Panc1 (cell line): ENCODE data around the gene VWA3B. TPM values are rescaled to one million over a fixed set of nuclear protein-coding genes. Genes with fewer than 3 reads are reported as not detected.

Experiments used
- ATAC-seq: fragments of 200-7000 bp; cut with Tn5 transposase; 2 replicates; pipeline ENCODE4 v1.9.1; 2020; ENCODE audit warnings: mild to moderate bottlenecking, moderate library complexity
- BruUV-seq: library from RNA; stranded (reverse); fragments of 400-500 nt; replicated peaks from 2 replicates; lab custom pipeline; 2021; lab: Mats Ljungman, UMichigan
- CTCF ChIA-PET: fragments of 300-600 bp; sonication (Branson Sonifier 250); formaldehyde crosslinking; loops from one replicate; lab custom pipeline; 2022; ENCODE audit warnings: antibody characterized with exemption; lab: Charles Lee
- POLR2A ChIA-PET: fragments of 300-600 bp; sonication (Branson Sonifier 250); formaldehyde crosslinking; loops from one replicate; lab custom pipeline; 2022; ENCODE audit warnings: antibody characterized with exemption; lab: Charles Lee
- DNase-seq: peaks from one replicate; pipeline ENCODE4 v3.0.0-alpha.2; 2010; ENCODE audit warnings: low read depth, low spot score
- H3K27ac ChIP-seq: 2 replicates; pipeline ENCODE4 v1.5.1; 2011; ENCODE audit warnings: mild to moderate bottlenecking, low read length, inconsistent platforms
- H3K27me3 ChIP-seq: fragments of 200-500 bp; sonication (Bioruptor generic); 2 replicates; pipeline ENCODE4 v1.6.0; 2014; ENCODE audit warnings: low read length, inconsistent platforms; ENCODE audit not compliant: control insufficient read depth, insufficient read depth
- H3K36me3 ChIP-seq: fragments of 200-500 bp; sonication (Bioruptor generic); 2 replicates; pipeline ENCODE4 v1.5.1; 2014; ENCODE audit warnings: inconsistent platforms, mild to moderate bottlenecking, low read length, moderate library complexity; ENCODE audit not compliant: control insufficient read depth, insufficient read depth
- H3K4me1 ChIP-seq: 2 replicates; pipeline ENCODE4 v1.5.1; 2011; ENCODE audit warnings: inconsistent platforms, mild to moderate bottlenecking, low read length, moderate library complexity; ENCODE audit not compliant: control insufficient read depth, insufficient read depth
- H3K4me3 ChIP-seq, 2 experiments: 2 replicates each; pipeline ENCODE4 v1.5.1; 2011 to 2012; ENCODE audit warnings: low read depth in 2 of 2, low read length in 2 of 2, mild to moderate bottlenecking in 2 of 2, inconsistent platforms in 1 of 2, moderate library complexity in 1 of 2
- H3K9me3 ChIP-seq: fragments of 200-500 bp; sonication (Bioruptor generic); 2 replicates; pipeline ENCODE4 v1.5.1; 2014; ENCODE audit warnings: low read depth, mild to moderate bottlenecking, inconsistent platforms, low read length, moderate library complexity; ENCODE audit not compliant: control insufficient read depth, insufficient read depth
- CTCF ChIP-seq: fragments of 450-650 bp; IDR thresholded peaks from 2 replicates; pipeline ENCODE4 v1.5.1; 2017; ENCODE audit warnings: mild to moderate bottlenecking
- POLR2AphosphoS5 ChIP-seq: IDR thresholded peaks from 2 replicates; pipeline ENCODE4 v1.6.1; 2012; ENCODE audit warnings: mild to moderate bottlenecking, low read depth, low read length, moderate library complexity
- SIN3A ChIP-seq: IDR thresholded peaks from 2 replicates; pipeline ENCODE4 v1.6.1; 2012; ENCODE audit warnings: low read depth, mild to moderate bottlenecking, low read length, moderate library complexity, borderline replicate concordance; ENCODE audit not compliant: insufficient read depth
- TCF7L2 ChIP-seq: IDR thresholded peaks from 2 replicates; pipeline ENCODE4 v1.6.1; 2011; ENCODE audit warnings: mild to moderate bottlenecking, low read depth, low read length, inconsistent platforms
- in situ Hi-C: cut with HindIII; loops from 2 replicates; pipeline ENCODE4 v1.10.0; 2016; ENCODE audit warnings: low sequenced_read_pairs, low pct_unique_long_range_greater_than_20kb
- intact Hi-C: fragments of 100-400 bp; cut with micrococcal nuclease; formaldehyde crosslinking; loops from one replicate; pipeline ENCODE4 v1.10.0; 2022; ENCODE audit not compliant: unreplicated experiment
- total RNA-seq: library from RNA; stranded (reverse); gene quantifications from one replicate; pipeline ENCODE4 v1.2.1, GENCODE V29; 2021; ENCODE audit not compliant: unreplicated experiment
- TF ChIP-seq, protein P1 (sequence below), 2 experiments: IDR thresholded peaks; 2 replicates each; pipeline ENCODE4 v1.6.1; 2011 to 2012; ENCODE audit warnings: low read depth in 2 of 2, control low read depth in 1 of 2, low read length in 1 of 2, mild to moderate bottlenecking in 1 of 2, moderate library complexity in 1 of 2; ENCODE audit not compliant: insufficient read depth in 1 of 2

Gene VWA3B
- total RNA-seq, 1 experiment from 2014 or later, result not detected

GRCh38 chr2:98177286-98177685 is 90.3 kb downstream of the VWA3B start:
- H3K36me3 ChIP-seq, result no peaks in the 10 kb centered on the region; the same call in 1 of the 2 replicates
- H3K4me1 ChIP-seq, result no peaks in the 10 kb centered on the region
- BruUV-seq, result no TSS peak
- no peak overlapping the region for H3K27ac ChIP-seq
- POLR2A ChIA-PET, result no interaction called here
- no peak for TF ChIP-seq POLR2AphosphoS5
- TF ChIP-seq, protein P1, sequence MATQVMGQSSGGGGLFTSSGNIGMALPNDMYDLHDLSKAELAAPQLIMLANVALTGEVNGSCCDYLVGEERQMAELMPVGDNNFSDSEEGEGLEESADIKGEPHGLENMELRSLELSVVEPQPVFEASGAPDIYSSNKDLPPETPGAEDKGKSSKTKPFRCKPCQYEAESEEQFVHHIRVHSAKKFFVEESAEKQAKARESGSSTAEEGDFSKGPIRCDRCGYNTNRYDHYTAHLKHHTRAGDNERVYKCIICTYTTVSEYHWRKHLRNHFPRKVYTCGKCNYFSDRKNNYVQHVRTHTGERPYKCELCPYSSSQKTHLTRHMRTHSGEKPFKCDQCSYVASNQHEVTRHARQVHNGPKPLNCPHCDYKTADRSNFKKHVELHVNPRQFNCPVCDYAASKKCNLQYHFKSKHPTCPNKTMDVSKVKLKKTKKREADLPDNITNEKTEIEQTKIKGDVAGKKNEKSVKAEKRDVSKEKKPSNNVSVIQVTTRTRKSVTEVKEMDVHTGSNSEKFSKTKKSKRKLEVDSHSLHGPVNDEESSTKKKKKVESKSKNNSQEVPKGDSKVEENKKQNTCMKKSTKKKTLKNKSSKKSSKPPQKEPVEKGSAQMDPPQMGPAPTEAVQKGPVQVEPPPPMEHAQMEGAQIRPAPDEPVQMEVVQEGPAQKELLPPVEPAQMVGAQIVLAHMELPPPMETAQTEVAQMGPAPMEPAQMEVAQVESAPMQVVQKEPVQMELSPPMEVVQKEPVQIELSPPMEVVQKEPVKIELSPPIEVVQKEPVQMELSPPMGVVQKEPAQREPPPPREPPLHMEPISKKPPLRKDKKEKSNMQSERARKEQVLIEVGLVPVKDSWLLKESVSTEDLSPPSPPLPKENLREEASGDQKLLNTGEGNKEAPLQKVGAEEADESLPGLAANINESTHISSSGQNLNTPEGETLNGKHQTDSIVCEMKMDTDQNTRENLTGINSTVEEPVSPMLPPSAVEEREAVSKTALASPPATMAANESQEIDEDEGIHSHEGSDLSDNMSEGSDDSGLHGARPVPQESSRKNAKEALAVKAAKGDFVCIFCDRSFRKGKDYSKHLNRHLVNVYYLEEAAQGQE (IDR thresholded peaks at IDR 0.05; ENCODE audit: insufficient read depth in 1 of 2, low read depth in 2 of 2, low read length in 1 of 2), result no peak
- TF ChIP-seq TCF7L2, result no peak
- TF ChIP-seq CTCF, result no peak
- TF ChIP-seq SIN3A, result no peak
- no peak for ATAC-seq
- CTCF ChIA-PET, result no interaction called here
- H3K27me3 ChIP-seq, result peaks cover 47% of the 10 kb centered on the region
- DNase-seq, result no peak
- in situ Hi-C loops (no loop called here), intact Hi-C loops (no loop called here)
- no peak overlapping the region for H3K4me3 ChIP-seq
- no peaks in the 10 kb centered on the region for H3K9me3 ChIP-seq

DNA sequence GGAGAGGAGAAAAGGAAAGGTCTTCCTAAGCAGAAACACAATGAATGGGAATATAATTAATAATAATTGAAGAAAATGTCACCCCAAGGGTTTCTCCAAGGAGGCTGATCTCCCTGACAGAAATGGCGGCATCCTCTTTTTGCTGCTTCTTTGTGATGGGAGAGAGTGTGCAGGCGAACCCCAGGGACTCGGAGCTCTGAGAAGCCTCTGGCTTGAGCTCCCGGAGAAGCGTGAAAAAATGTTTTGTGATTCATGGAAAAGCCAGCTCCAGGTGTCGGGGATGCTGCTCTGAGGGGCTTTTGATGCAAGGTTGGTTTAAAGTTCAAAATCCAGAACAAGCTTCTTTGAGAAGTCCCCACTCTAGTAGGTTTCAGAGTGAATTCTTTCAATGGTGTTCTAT is 91.0 kb downstream of the VWA3B start:
- CTCF ChIA-PET, result no interaction called here
- Histone ChIP-seq H3K27ac (no peak overlapping the region), H3K36me3 (no peaks in the 10 kb centered on the region; the same call in 1 of the 2 replicates), H3K9me3 (no peaks in the 10 kb centered on the region), H3K4me3 (no peak overlapping the region), H3K4me1 (no peaks in the 10 kb centered on the region), H3K27me3 (peaks cover 46% of the 10 kb centered on the region)
- TF ChIP-seq, protein P1 (IDR thresholded peaks at IDR 0.05; ENCODE audit: insufficient read depth in 1 of 2, low read depth in 2 of 2, low read length in 1 of 2), result no peak
- no peak for TF ChIP-seq SIN3A
- TF ChIP-seq CTCF, result no peak
- no peak for TF ChIP-seq POLR2AphosphoS5
- no peak for TF ChIP-seq TCF7L2
- DNase-seq (no peak), ATAC-seq (no peak)
- POLR2A ChIA-PET, result no interaction called here
- in situ Hi-C loops, result no loop called here
- intact Hi-C loops, result no loop called here
- no TSS peak for BruUV-seq
